COR-L47 (cell line): Measurements from ENCODE around the gene HSBP1L1.

Experiments used
- DNase-seq: peaks from one replicate; lab custom pipeline; 2025; lab: John Stamatoyannopoulos, UW

Gene HSBP1L1

GRCh38 chr18:79964330-79965118 lies at the start of gene HSBP1L1:
HSBP1L1 (plus strand) TSS chr18:79964643; CDS start chr18:79964736, 93 bp downstream.
- DNase-seq, result peak; percentile 32

GRCh38 chr18:79915161-79916127 lies 49.0 kb upstream of the HSBP1L1 start:
- no peak for DNase-seq

GRCh38 chr18:79916128-79916494 lies 48.3 kb upstream of the HSBP1L1 start:
- no peak for DNase-seq

GRCh38 chr18:79916546-79917168 lies 47.8 kb upstream of the HSBP1L1 start:
- no peak for DNase-seq

DNA sequence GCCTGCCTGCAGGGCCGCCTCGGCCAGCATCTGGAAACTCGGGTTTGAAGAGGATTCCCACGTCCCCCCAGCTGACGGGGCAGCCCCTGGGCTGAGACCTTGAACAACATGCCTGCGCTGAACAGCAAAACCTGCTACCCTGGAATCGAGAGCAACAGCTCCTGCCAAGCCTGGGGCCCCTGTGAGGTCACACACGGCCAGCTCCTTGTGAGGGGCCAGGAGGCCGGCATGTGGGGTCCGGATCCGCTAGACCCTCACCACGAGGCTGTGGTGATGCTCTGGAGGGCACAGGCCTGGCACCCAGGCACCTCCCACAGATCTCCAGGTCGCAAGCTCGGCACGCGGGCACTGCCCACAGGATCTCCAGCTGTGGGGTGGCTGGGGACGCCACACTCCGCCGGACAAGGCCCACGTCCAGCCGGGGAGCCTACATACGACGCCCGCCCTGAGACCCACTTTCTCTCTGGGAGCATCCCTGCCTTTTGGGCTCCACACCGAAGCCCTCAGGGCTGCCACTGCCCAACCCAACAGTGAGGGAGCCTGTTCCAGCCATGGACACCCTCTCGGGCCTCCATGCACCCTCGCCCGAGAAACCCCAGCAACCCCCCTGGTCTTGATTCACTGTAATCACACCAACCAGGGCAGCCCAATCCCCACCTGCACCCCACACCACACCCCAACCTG lies 47.1 kb upstream of the HSBP1L1 start:
- no peak for DNase-seq

- DNase-seq, result no peak
Measured at GRCh38 chr18:79917853-79918614, 46.4 kb upstream of the HSBP1L1 start.

DNA sequence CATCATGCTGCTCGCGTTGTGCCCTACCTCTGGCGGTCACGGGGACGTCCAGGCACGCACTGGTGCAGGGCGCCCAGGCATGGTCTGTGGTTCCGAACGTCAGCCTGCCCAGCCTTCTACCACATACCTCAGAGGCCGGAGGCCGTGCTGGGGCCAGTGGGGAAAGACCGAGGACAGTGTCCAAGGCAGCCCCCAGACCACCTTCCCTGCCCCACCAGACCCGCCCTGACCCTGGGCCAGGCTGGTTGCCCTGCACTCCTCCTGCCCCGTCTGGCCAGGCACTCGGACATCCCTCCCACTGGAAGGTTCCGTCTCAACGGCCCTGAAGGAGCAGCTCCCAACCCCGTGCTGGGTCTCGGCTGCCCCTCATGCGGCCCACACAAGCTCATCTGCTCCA lies 45.8 kb upstream of the HSBP1L1 start:
- no peak for DNase-seq

GRCh38 chr18:79919089-79919488 lies 45.4 kb upstream of the HSBP1L1 start:
- DNase-seq, result no peak

DNA sequence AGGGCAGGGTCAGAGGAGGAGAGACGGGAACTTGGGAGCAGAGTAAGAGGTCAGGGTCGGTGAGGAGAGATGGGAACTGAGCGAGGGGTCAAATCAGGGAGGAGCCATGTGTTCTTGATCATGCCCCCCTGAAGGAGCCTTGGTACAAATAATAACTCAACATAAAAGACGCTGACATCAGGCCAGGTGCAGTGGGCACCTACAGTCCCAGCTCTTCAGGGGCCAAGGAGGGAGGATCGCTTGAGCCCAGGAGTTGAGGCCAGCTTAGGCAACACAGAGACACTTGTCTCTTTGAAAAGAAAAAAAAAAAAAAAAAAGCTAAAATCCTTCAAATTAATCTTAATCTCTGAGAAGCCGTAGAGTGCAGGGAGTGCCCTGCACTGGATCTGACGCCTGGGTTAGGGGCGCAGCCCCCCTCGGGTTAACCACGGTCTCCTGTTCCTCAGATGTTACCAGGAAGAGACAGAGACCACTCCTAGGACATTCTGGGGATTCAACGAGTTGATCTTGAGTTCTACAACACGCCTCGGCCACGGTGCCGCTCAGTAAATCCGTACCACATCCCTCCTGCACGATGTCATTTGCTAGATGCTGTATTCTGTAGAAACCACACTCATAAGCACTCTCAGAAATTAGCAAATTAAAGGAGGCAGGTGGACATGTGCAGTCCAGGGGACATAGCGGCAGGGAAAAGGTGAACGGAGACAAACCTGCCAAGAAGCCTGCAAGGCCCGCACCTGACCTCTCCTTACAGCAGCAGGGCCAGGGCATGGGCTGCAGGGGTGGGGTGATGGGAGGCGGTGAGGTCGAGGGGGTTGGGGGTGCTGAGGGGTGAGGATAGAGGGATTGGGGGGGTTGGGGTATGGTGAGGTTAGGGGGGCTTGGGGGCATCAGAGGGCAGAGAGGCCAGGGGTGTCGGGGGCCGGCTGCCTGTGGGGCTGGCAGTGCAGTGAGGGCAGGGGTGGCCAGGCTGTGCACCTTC lies 42.2 kb upstream of the HSBP1L1 start:
- DNase-seq, result no peak

DNA sequence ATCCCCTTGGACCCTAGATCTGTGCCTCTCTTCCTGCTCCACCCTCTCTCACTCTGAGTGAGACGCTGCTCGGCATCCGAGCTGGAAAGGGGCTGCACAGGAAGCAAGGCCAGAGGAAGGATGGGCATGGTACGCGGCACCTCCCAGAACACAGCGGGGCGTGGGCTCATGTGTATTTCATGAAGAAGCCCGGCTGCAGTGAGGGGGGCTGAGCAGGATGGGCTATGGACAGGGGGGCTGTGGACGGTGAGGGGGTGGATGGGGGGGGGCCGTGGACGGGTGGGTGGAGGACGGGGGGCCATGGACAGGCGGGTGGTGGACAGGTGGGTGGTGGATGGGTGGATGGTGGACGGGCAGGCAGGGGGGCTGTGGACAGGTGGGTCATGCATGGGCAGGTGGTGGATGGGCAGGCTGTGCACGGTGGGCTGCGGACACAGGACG lies 41.5 kb upstream of the HSBP1L1 start:
- DNase-seq, result no peak

- DNase-seq, result no peak
Measured at GRCh38 chr18:79923896-79924585, 40.4 kb upstream of the HSBP1L1 start.

DNA sequence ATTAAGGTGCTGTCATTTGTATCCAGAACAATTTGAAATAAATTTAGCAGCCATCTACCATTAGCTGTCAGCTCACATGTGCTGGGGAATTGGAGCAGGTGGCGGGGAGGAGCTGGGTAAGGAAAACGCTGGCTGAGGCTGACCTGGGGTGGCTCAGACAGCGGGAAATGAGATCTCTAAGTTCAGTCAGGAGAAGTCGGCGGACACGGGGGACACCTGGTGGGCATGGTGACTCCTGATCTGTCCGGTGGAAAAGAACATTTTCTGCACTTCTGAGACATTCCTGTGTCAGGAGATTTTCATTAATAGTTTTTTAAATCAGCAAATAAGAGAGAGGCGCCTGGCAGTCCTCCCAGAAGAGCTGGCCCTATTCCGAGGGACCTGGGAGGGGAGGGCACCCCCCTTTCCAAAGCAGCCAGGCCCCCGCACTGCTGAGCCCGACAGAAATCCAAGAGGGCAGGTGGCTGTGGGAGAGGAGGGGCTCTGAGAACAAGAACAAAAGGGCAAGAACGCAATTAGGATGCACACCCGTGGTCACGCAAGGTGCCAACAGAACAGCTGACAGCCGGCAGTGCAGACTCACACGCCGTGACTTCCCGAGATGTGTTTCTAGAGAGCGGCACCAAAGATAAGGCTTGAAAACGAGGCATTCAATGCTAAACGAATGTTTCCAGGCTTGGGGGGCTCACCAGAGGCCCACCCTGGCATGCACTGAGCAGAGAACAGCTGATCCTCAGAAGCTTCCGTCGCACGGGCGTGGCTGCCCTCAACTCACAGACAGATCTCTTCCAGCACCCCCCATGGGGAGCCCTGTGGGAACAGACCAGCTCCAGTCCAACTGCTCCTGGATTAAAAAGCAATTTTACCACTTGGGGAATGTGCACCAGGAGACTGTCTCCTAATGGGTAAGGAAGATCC lies 39.4 kb upstream of the HSBP1L1 start:
- DNase-seq, result peak; percentile 91

DNA sequence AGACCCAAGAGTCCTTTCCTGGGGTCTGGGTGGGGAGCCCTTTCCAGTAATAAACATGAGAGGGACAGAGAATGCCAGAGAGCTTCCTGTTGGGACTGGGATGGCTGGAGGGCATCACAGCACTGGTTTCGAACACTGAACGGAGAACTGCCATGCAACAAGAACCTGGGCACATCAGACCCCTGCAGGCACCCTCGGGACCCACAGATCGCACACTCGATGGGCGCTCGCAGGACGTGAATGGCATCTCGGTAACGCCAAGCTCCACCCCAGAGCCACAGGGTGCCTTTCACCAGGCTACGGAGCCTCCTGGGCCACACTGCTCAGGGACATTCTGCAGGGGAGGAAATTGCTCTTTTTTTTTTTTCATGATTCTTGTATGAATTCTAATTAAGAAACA lies 38.1 kb upstream of the HSBP1L1 start:
- DNase-seq, result no peak

- no peak for DNase-seq
Measured at GRCh38 chr18:79926715-79927606, 37.5 kb upstream of the HSBP1L1 start.

DNA sequence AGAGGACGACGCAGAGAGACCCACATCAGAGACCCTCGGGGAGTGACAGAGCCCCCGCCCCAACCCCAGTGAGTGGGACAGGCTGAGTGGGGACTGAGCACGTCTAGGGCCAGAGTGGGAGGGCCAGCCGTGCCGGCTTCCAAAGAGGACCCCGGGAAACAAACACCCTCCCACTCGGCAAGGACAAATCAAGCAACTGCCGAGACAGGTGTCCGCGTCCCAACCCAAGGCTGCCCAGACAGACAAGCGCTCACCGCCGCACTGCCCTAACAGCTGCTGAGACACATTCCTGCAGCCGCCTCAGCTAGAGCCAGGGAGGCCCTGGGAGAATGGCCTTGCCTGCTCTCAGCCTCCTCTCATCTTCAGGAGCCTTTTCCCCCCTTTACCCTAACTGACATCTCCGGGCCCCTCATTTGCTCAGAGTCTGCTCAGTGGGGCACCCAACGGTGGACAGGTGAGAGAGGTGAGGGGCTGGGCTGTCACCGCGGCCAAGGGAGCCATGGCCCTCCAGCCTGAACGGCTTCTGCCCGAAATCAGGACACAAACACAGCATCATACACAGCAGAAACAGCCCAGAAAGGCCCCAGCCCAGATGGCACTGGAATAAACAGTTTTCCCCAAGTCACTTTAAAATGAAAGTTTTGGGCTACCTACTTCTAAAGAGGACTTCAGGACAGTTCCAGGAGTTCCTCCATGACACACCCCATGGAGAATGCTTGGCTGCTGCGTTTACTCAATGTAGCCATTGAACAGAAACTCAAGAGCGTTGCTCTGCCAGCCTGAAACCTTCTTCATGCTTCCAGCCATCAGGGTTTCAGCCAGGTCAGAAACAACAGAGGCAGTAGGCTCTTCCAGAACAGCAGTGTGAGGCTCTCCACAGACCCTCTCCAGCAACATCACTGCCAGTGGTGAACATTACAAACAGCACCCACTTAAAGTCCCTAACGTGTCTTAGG lies 36.6 kb upstream of the HSBP1L1 start:
- DNase-seq, result no peak

DNA sequence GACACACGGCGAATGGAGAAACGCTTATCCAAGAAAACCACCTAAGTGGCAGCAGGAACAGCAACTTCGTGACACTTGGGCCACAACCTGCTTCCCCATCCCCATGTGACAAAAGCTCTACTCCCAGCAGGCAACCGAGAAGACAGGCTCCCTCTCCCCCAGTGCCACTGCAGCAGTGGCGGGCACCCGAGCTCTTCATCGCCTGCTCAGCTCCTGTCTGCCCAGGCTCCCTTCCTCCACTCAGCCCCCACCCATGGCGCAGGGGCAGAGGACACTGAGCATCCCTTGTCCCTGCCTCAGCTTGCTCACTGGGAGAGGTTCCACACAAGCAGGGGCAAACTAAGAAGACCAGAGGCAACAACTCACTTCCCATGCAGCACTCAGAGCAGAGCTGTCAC lies 35.9 kb upstream of the HSBP1L1 start:
- DNase-seq, result no peak
